Embryonic facial prominence (tissue), 1 donor: ENCODE data around the gene MYO1D.

Source experiments
- DNase-seq: peaks from one replicate; pipeline ENCODE4 v3.0.0-alpha.2; 2016; ENCODE audit errors: extremely low spot score

MYO1D gene

DNA sequence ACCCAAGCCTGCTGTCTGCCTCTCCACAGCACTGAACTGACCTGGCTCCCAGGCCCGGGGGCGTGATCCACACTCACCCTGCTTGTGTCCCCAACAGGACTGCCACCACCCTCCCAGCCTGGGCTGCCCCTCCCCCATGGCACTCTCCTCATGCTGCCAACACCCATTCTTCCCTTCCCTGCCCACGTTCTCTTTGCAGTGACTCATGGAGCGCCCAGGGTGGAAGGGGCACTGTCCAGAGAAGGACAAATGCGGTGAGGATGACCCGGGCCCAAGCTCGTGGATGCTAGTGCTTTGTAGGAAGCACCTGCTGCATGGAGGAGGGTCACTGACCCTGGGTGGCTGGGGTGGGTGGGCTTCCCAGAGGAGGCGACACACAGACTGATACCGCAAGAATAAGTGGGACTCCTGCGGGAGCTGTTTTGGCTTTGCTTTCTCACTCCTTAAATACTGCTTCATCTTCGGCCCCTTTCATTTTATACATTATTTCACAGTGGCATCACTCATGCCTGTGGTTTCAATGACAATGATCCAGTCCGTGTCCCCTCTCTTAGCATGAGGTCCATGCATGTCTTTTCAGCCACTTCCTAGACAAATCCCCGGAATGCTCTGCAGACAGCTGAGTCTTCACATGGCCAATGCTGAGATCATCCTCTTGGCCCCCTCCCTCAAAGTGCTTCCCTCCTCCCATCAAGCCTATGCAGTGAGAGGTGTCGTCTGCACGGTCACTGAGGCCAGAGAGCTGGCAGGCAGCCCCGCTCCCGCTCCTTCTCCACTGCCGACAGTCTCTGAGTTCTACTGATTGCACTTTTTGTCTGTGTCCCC is 372.5 kb downstream of the MYO1D start:
- DNase-seq: no peak

- DNase-seq: no peak
Measured at GRCh38 chr17:32503251-32504165, 373.4 kb downstream of the MYO1D start.

DNA sequence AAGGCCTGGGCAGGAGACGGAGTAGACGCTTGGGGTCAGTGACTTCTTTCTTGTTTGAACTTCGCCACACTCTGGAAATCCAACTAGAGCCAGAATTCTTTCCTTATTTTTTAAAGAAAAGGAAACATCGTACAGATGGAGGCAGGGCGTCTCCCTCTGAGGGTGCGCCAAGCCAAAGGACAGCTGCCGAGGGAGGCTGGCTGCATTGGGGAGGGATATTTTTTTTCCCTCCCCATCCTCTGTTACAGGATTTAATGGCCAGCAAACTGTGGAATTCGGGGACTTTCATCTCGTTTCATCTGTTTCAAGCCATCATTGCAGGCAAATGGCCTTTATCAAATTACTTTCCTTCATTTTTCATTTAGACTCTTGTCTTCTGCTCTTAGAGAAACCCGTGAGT is 374.2 kb downstream of the MYO1D start:
- no peak for DNase-seq

GRCh38 chr17:32502013-32502412 is 374.9 kb downstream of the MYO1D start:
- no peak for DNase-seq

- DNase-seq: no peak
Measured at GRCh38 chr17:32498391-32498790, 378.5 kb downstream of the MYO1D start.

- DNase-seq: no peak
Measured at GRCh38 chr17:32497431-32498205, 379.3 kb downstream of the MYO1D start.

DNA sequence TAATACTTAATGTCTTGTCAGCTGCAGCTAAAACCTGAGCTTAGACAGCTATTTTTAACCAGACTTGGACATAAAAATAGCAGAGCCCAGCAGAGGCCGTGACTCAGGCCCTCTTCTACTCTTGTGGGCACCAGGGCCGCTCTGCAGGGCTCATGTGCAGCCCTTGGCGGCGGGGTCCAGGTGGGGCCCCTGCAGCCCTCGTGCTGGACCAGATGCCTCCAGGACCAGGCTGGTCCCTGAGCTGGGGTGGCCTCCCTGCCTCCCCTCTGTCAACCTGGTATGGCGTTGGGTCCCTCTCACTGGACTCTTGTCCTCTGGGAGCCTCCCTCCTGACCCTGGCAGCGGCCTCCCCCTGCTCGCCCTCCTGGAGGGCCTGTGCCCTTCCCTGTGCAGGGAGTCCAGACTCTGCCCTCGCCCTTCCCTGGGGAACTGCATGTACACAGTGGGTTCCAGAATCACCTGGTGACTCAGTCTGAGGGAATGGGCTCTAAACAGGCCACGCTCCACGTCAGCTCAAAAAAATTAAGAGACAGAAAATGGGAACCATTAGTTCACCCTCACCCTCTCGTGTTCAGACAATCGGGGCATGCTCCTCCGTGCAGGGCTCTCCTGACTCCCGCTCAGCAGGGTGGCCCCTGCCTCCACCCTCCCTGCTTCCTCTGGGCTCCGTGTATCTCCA is 380.4 kb downstream of the MYO1D start:
- no peak for DNase-seq

DNA sequence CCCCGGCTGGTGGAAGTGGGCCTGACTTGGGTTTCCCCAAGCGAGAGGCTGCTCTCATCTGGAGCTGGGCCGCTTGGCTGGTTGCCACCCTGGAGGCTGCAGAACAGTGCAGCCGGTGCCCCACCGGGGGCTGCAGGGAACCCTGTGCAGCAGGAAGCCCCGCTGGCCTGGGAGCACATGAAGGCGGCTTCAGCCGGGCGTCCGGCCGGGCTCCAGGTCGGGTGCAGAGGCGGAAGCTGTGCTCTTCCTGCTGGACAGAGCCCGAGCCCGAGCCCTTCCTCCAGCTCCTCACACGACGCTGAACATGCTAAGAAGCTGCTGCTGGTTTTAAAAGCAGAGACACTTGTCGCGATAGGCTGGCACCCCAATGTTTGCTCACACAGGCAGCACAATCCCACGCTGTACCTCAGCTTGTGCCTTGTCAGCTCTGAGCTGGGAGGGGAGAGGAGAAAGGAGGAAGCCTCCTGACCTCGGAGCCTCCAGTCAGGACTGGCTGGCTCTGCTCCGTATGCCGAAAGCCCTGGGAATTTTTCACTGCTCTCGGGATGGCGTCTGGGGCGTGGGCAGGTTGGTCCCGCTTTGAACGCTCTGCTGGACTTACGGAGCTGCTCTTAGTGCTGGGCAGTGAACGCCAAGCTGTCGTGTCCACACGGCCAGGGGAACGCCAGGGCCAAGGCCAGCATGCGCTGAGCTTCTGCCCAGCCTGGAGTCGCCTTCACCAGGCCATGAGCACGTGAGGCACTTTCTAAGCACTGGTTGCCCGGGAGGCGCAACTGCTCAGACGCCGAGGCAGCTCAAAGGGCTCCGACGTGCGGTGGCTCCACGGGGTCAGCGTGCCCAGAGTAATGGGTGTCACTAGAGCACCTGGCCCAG is 381.3 kb downstream of the MYO1D start:
- no peak for DNase-seq

DNA sequence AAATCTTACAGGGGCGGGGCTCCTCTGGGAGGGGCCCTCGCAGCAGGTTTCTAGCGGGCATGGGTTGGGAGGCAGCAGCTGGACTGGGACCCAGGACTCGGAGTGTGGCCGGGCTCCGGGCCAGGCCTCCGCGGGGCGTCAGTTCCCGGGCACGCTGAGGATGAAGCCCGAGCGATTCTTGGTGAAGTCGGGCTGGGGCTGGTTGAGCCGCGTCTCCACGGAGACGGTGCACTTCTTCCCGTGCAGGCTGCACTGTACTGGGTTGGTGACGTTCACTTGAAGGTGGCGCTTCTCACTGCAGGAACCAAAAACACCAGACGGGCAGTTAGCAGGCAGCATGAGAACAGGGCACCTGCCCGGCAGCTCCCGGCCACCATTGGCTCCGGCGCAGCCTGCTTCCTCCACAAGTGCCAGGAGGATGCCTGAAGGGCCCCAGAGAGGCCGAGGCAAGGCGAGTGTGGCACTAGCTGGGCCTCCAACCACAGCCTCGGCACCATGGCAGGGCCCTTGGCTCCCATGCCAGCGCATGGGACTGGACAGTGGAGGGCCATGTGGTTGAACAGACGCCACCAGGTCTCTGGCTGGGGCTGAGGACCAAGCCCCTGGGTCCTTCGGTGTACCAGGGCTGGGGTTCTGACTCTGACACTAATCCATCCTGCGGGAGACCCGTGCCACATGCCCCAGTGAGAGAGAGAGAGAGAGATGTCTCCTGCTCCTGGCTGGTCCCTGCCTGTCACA is 382.1 kb downstream of the MYO1D start:
- no peak for DNase-seq

DNA sequence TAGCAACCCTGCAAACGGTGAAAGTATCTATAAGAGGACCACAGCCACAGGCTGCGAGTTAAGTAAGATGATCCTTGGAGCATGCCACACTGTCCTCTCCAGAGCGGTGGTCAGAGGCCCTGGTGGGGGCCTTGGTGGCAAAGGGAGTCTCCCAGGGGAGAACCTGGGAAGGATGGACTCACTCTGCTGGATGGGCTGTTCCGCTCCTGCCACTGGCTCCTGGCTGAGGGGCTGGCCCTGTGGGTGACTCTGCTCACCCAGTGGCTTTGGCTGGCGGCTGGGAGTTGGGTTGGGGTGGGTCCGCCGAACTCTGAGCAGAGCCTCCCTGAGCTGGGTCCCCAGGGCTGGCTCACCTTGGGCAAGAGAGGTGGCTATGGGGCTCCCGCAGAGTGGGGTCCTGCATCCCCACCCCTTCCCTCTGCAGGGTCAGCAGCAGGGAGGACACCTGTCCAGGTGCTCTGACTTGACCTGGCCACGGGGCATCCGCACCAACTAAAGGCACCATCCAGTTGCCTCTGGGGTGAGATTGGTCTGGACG is 382.9 kb downstream of the MYO1D start:
- no peak for DNase-seq

DNA sequence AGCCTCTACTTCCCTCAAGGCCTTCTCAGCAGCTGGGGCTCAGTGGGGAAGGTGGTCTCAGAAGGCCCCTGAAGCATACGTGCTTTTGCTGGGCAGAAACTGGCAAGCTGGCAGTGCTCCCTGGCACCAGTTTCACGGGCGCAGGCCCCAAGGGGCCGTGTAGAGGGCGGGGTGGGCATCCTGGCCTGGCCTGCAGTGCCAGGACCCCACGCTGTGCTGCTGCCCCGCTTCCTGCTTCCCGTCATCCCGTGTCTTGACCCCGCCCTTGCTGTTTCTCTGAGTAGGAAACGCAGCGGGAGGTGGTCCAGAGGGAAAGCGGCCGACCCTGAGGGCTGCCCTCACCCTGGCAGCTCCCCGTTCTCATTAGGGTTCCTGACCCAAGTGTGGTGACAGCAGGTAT is 383.4 kb downstream of the MYO1D start:
- DNase-seq: no peak

GRCh38 chr17:32492648-32493289 is 384.2 kb downstream of the MYO1D start:
- no peak for DNase-seq

DNA sequence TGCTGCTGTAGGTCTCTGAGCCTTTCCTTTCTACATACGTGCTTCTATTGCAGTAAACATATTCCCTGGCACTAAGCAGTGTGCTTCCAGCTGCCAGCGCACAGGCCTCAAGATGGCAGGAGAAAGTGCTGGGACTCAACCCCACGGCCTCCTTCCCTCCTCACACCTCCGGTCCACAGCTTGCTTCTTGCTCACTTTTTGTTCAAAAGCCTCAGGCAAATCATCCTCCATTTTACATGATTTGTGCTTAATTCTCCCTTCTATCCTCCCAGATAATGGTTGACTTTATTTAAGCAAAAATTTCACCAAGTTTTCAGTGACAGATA is 384.7 kb downstream of the MYO1D start:
- no peak for DNase-seq

DNA sequence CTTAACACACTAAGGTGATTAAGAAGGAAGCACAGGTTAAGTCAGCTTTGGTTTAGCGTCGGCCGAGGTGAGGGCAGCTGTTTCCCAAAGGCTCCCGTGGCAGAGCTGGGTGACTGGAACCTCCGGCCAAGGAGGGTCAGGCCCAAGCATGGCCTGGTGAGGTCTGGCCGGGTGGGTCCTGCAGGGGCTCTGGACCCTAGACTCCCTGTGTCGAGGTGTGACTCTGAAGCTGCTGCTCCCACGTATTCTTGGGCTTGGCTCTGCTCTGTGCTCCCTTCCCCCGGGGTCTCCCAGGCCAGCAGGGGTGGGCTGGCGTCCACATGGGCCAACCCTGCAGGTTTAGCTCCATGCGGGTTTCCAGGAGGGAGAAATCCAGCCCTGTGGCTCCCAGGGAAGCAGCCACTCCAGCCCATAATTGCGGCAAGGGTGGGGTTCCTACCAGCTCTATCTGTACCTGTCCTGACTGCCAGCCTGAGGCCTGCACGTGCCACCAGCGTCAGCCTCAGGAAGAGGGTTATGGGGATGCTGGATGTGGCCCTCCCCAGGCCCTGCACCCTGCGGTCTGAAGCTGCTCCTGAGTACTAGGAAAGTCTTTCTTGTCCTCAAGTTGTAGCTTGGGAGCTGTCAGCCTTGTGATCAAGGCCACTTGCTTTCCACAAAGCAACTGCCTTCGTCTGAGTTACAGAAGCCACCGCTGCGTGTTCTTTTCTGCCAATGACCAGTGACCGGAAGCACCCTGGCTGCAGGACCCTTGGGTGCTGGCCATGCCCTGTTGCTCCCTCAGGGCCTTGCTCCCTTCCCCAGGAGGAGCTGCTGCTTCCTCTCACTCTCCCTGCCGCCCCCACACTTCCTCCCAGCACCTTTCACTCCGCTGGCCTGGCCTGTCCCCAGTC is 385.3 kb downstream of the MYO1D start:
- DNase-seq: no peak

DNA sequence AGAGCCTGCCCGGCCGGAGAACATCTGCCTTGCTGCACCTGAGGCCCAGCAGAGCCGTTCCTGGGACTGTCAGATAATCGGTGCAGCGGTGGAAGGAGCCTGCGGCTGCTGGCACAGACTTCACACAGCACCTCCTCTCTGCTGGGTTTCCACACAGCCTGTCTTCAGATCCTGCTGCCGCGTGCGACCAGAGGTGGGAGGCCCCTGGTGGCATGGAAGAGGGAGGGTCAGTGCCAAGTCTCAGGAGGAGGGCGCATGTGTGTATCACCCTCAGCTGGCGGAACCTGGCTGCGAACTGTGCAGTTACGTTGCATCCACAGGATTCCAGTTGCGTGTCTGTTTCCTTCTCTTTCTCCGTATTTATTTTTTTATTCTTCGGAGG is 386.8 kb downstream of the MYO1D start:
- DNase-seq: no peak

DNA sequence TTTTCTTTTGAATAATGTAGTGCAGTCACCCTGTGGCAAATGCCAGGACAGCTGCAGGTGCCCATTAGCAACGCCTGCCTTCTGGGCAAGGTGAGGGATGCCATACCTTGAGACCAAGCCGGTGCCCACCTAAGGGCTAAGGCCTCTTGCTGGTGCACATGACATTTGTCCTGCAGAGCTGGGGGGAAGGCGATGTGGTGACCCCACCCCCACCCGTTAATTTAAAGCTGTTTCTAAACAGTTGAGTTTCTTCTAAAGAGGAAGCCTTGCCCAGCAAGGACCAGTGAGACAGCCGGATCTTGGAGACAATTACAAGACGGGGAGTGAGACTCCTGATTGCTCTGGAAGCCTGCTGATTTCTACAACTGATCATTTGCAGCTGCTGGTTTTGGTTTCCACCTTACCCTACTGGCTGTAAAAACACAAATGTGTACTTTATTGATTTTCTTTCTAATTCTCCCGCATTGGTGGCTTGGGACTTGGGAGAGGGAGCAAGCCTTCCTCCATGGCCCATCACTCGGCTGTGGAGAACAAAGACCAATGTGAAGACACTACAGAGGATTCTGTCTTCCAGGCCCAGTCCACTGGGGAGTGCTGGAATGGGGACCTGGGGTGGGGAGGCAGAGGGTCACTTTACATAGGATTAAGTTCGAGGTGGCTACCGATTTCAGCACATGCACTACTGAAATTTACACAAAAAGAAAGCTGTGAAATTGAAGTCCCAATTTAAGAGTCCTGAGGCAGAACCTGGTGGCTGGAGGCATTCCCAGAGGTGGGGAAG is 387.4 kb downstream of the MYO1D start:
- DNase-seq: no peak

DNA sequence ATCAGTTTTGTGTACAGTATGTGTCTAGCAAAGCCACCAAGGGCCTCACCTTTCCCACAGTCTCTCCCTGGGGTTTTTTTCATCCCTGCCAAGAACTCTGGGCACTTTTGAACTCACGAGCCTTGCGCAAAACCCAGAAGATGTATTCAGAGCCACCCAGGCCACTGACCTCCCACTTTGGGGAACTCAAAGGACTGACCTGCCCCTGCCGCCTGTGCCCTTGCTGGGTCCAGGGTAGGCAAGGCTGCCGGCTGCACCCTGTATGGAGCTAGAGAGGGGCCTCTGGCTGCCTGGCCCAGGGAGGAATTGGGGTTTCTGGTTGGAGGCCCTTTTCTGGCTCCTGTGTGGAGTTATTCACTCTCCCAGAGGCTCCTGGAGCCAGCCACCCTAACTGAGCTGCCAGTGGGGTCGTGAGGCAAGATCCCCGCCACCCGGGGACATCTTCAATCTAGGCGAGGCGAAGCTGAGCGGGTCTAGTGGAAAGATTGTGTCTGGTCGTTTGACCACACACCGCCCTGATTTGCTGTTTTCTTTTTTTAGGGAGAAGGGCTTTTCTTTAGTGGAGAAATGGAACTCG is 388.2 kb downstream of the MYO1D start:
- DNase-seq: no peak
